ENCODE measurements around the gene CLIC5.

Gene CLIC5

DNA sequence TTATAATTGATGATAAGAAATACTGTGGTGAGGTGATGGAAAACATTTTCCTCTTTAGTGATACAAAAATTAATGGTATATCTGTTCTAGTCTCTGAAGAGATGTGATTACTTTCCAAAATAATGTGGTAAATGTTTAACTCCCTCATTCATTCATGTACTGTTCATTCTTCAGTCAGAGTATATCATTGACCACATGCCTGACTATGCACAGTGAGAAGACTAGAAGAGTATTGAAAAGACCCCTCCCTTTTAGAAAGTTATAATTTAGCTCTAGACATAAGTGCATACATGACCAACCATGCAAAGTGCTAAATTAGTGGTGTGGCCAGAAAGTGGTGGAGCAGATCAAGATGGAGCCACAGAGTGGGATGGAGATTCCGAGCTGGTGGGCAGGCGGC, 133.0 kb downstream of the CLIC5 start:
- no peak for DNase-seq

- DNase-seq: no peak
These were observed 133.8 kb downstream of the CLIC5 start for GRCh38 chr6:45881705-45882467.

DNA sequence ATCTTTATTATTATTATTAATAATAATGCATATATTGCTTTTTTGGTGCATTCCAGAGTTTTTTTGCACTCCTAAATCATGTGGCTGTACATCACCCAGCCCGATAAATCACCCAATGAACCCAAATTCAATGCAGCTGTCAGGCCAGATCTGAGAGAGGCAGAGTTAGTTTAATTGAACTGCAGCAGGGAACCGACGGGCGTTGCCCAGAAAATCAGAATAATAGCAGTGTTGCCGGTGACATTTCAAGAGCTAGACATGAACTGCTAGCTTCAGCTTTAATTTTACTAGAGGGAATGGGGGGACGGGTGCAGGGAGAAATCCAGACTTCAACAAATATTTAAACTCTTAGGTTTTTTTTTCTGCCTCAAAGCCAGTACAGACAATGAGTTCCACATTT, 135.0 kb downstream of the CLIC5 start:
- no peak for DNase-seq

DNA sequence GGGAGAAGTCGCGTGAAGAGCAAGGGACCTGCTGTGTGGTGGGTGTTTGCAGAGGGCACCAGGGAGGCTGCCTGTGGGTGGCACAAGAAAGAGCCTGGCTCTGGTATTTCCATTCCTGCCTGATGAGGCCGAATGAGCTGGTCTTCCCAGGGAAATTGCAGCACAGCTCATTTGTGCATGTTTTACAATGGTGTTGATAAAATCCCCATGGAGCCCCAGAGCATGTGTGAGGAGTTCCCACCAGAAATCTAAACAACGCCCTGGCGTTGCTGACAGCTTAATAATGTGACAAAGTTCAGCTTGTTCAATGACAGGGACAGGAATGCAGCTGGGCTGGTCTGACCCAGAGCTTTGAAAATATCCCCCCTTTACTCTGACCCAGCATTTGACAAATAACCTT, 135.5 kb downstream of the CLIC5 start:
- no peak for DNase-seq

- DNase-seq: no peak
These were observed 137.6 kb downstream of the CLIC5 start for GRCh38 chr6:45877970-45878590.

GRCh38 chr6:45872827-45873365, 142.8 kb downstream of the CLIC5 start:
- DNase-seq: no peak

DNA sequence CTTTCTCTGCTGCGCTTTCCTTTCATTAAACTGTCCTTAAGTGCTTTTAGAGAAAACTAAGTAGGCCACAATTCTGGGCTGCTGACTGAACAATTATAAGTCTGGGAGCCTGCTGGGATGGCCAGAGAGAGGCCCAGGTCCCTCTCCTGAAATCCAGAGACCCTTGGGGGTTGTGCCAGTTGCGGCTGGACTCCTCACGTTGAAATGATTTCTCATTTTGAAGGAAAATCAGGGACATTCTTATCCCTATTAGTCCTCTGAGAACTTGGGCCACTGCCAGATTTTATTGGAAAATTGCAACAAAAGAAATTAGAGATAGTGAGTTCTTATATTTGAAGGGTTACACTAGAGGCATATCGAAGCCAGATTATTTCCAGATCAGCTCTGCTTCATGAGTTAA, 145.1 kb downstream of the CLIC5 start:
- no peak for DNase-seq

DNA sequence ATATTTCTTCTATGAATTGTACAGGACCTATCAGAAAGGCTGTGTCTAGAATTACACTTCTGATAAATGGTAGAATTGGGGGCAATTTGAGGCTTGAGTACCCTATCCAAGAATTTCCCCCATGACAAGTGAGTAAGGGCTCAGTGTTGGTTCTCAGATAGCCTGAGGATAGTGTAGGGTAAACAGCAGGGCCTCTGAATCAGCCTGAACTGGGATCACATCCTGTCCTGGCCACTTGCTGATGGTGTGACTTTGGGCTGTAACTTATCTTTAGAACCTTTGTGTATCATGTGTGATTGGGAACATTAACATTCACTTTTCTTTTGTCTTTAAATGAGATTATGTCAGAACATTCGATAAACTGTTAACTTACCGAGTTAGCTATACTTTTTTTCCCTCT, 151.0 kb downstream of the CLIC5 start:
- no peak for DNase-seq

- DNase-seq: no peak
These were observed 157.0 kb downstream of the CLIC5 start for GRCh38 chr6:45858691-45859090.

GRCh38 chr6:45857827-45858226, 157.8 kb downstream of the CLIC5 start:
- DNase-seq: no peak

DNA sequence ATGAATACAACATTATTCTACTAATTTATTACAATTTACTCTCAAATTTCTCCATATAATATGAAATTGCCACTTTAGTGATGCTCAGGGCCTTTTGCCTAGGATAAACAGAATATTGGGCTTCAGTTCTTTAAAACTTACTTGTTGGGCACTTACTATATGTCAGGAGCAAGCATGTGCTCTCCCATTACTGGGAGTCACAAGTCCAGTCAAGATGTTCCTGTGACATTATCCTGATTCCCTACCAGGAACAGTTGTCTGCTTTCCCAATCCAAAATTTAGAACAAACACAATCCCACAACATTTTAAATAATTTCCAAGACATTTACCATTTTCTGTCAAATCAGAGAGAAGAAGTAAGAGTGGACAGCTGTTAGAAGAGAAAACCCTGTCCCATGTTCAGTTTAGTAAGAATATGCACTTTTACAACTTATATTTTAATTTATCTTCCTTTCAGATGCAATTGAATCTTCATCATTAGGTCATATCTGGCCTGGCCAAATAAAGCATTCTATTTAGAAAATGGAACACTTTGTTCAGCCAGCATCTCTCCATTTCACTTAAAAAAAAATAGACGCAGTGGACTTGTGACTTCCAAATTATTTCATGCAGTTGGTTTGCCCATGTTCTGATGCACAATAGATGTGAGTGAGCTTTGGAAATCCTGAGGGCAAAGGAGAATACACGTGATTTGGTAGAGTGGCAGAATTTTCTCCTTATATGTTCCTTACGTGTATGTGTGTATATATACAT, 159.8 kb downstream of the CLIC5 start:
- DNase-seq: no peak

GRCh38 chr6:45854149-45854742, 161.4 kb downstream of the CLIC5 start:
- DNase-seq: peak; percentile 74

DNA sequence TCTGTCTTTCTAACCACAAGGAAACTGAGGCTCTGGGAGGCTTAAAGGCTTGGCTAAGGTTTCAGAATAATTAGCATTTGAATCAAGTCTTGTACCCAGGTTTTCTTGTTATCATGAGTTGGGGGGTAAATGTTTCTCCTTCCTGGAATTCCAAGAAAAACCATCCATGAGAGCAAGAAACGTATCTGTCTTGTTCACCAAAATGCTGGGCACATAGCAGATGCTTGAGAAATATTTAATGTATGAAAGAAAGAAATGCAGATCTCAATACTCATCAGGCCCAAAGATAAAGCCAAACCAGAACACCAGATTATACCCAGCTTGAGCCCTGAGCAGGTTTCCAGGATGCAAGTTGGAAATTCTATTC, 164.6 kb downstream of the CLIC5 start:
- DNase-seq: no peak

DNA sequence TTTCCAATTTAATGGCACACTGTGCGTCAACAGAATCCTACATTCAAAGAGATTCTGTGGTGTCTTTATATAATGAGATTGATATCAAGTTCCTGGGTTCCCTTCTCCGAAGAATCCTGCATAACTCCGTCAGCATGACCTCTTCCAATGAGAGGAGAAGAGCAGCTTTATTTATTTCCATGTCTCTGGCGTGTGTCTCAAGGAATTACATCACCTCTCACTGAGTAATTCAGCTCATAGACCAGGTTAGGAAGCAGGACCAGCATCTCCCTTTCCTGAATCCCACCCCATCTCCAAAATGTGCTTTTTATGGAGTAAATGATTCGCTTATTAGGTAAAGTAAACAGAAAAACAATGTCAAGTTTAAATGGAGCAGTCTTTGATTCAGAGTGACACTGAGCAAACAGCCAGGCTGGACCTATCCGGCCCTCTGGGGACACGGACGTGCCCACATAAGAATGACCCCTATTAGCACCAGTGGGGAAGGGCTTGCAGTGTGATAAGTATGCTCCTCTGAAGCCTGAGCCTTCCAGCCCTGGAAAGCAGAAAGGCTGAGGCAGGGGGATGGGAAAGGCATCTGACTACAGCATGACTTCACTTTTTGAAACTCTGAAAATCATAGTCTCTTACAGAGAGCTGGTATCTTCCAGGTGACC, 165.2 kb downstream of the CLIC5 start:
- DNase-seq: no peak

DNA sequence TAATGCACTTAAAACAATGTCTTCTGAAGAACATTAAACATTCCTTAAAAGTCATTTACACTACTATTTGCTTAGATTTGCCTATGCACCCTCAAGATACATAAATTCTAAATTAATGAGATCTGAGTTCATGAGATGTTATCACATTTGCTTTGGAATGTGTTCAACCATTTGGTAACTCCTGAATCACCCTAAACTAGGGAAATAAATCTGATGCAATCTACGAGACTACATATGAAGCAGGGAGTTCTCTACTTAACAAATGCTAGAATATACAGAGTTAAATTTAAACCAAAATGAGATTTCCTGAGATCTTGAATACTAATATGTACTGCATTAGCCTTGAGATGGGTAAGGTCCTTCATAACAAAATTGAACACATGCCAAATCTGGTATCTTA, 170.1 kb downstream of the CLIC5 start:
- no peak for DNase-seq

DNA sequence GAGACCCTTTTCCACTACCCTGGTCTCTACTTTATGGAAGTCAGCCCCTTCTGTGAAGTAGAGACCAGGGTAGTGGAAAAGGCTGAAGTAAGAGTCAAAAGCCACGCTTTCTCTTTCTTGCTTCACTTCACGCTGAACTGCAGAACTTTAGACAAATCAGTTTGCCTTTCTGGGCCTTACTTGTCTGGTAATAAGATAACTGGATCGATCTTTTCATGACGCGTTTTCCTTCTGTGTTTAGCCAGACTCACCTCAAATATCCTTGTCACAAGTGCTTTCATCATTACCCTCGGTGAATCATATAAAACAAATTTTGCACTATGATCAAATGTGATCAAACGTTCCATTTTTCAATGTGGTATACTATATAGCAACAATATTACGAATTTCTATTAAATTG, 170.7 kb downstream of the CLIC5 start:
- DNase-seq: no peak

GRCh38 chr6:45843848-45844521, 171.7 kb downstream of the CLIC5 start:
- DNase-seq: no peak

- DNase-seq: no peak
These were observed 174.6 kb downstream of the CLIC5 start for GRCh38 chr6:45841062-45841461.

DNA sequence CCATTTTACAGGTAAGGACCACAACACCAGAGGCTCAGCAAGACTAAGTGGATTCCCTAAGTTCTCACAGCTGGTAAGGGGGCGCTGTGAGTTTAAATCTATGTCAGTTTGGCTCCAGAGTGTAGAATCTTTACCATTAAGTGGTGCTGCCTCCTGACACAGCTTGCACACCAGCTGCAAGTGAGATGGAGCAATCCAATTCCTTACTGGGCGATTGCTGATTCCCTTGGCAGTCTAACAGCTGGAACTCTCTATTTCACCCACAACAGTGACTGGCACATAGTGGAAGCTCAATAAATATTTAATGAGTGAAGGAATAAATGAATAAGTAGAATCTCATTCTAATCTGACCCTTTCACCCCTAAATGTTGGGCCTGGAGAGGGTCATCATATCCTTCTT, 176.7 kb downstream of the CLIC5 start:
- no peak for DNase-seq

DNA sequence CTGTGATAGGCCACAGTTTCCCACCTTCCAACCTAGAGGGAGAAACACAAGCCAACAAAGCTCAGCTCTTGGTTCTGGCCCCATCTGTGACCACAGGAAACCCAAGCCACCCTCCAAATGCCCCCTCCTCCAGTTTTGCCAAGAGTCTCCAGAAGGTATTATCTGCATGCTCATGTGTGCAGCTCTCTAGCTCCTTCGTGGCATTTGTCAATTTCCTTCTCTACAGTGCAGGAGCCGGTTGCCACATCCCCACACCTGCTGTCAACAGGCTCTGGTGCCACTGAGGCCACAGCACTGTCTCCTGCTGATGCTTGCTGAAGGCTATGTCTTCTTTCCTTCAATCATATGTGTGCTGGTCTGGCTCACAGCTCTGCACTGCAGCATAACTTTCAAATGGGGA, 177.2 kb downstream of the CLIC5 start:
- DNase-seq: no peak

GRCh38 chr6:45837541-45838200, 178.0 kb downstream of the CLIC5 start:
- no peak for DNase-seq

GRCh38 chr6:45836984-45837383, 178.7 kb downstream of the CLIC5 start:
- DNase-seq: no peak

Measured in NCI-H1105 treated with DMSO at 0.1 percent for 48 hours (cell line).